HG03342 (cell line): ENCODE data around the gene HSP90AA1.
"Not testable (repeated sequence)": the region's sequence is repeated elsewhere in the genome, so short reads cannot be mapped to it uniquely, and the experiment has no call there.

Experiments used
- ATAC-seq: cut with Tn5 transposase; IDR thresholded peaks from one replicate; pipeline ENCODE4 v1.9.1; 2021; ENCODE audit warnings: mild to moderate bottlenecking, moderate library complexity; ENCODE audit not compliant: unreplicated experiment

HSP90AA1 gene

GRCh38 chr14:102086972-102087761, at the start of gene HSP90AA1:
Gene HSP90AA1, minus strand, starts transcription at chr14:102087044. Its CDS starts 666 bp downstream, at chr14:102086378.
- ATAC-seq = peak; percentile 70

- not testable (repeated sequence) for ATAC-seq
Observed at GRCh38 chr14:102135456-102135855, 48.6 kb upstream of the HSP90AA1 start.

- not testable (repeated sequence) for ATAC-seq
Observed at GRCh38 chr14:102134719-102135118, 47.9 kb upstream of the HSP90AA1 start.

GRCh38 chr14:102134021-102134420, 47.2 kb upstream of the HSP90AA1 start:
- not testable (repeated sequence) for ATAC-seq

GRCh38 chr14:102131741-102132140, 44.9 kb upstream of the HSP90AA1 start:
- ATAC-seq = no peak

- ATAC-seq = no peak
Observed at GRCh38 chr14:102126807-102127455, 40.1 kb upstream of the HSP90AA1 start.

GRCh38 chr14:102125546-102125945, 38.7 kb upstream of the HSP90AA1 start:
- ATAC-seq = no peak

GRCh38 chr14:102124419-102124818, 37.6 kb upstream of the HSP90AA1 start:
- no peak for ATAC-seq

- ATAC-seq = no peak
Observed at GRCh38 chr14:102121567-102121966, 34.7 kb upstream of the HSP90AA1 start.

- ATAC-seq = no peak
Observed at GRCh38 chr14:102120888-102121287, 34.0 kb upstream of the HSP90AA1 start.

- no peak for ATAC-seq
Observed at GRCh38 chr14:102117852-102118251, 31.0 kb upstream of the HSP90AA1 start.

GRCh38 chr14:102116361-102117180, 29.7 kb upstream of the HSP90AA1 start:
- no peak for ATAC-seq

GRCh38 chr14:102111101-102111500, 24.3 kb upstream of the HSP90AA1 start:
- ATAC-seq = no peak

GRCh38 chr14:102109332-102109731, 22.5 kb upstream of the HSP90AA1 start:
- not testable (repeated sequence) for ATAC-seq

- ATAC-seq = no peak
Observed at GRCh38 chr14:102105369-102105768, 18.5 kb upstream of the HSP90AA1 start.

GRCh38 chr14:102103062-102103695, 16.3 kb upstream of the HSP90AA1 start:
- ATAC-seq = no peak

- no peak for ATAC-seq
Observed at GRCh38 chr14:102097441-102098135, 10.7 kb upstream of the HSP90AA1 start.

- no peak for ATAC-seq
Observed at GRCh38 chr14:102096569-102097188, 9.8 kb upstream of the HSP90AA1 start.

GRCh38 chr14:102095871-102096568, 9.2 kb upstream of the HSP90AA1 start:
- no peak for ATAC-seq
